ENCODE results near the gene SPTBN2.

Gene SPTBN2

DNA sequence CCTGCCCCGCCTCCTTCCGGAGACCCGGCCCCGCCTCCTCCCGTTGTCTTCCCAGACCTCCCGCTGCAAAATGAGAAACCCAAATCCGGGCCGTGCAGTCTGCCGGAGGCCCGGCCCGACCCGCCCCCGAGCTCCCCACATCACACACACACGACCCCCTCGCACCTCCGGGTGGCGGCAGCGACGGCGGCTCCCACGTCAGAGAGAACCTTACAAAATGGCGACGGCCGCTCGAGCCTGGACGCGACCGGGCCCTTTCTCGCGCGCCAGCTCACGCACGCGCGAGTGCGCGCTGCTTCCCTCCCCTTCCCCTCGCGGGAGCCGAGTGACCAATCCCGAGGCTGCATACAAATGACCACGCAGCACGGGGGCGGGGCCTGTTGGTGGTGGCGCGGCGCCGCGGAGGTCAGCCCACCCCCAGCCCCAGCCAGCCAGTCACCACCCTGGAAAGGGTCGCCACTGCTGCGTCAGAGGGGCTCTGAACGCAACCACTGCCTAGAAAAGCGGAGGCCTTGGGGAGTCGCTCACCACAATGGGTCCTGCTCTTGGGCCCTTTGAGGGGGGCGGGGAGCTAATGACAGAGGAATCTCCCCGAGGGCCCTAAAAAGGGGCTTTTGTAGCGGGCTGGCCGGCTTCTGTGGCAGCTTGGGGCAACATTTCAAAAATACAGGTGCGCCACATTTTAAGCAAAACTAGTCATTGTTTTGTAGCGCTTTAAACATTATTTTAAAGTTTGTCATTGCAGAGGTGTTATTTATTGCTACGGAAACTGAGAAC, 51.2 kb downstream of the SPTBN2 start, which contains the start of gene RBM4B:
Gene RBM4B (minus strand): TSS at position 289 of the 777 bp plus-strand sequence. CDS start 808 bp downstream, outside the sequence.
- Histone ChIP-seq H3K36me3 (ENCODE audit: low read length) (0 out of 2 replicates have a peak, but pooled peaks cover 4% of the 10 kb centered on the region), H3K27ac (ENCODE audit: low read depth, low read length) (peak within 1 kb of the TSS; percentile 87), H3F3A (ENCODE audit: insufficient read depth) (peaks cover 31% of the 10 kb centered on the region), H3K9ac (ENCODE audit: low read length) (peak within 1 kb of the TSS; percentile 67), H3K27me3 (ENCODE audit: low read length) (no peaks in the 10 kb centered on the region), H4K20me1 (ENCODE audit: low read depth, low read length) (no peaks in the 10 kb centered on the region), H3K4me3 (ENCODE audit: insufficient read depth, low read length, poor library complexity, severe bottlenecking) (peak within 1 kb of the TSS; percentile 58), H3K9me3 (ENCODE audit: insufficient read depth, low read length) (no peaks in the 10 kb centered on the region), H3K4me2 (ENCODE audit: low read depth, low read length, poor library complexity, severe bottlenecking) (peak within 1 kb of the TSS; percentile 90), H3K79me2 (ENCODE audit: insufficient read depth, low read length) (peaks cover 42% of the 10 kb centered on the region), H3K9me2 (replicated peaks; ENCODE audit: insufficient read depth, low read length) (no peaks in the 10 kb centered on the region), H2AFZ (ENCODE audit: low read depth, low read length, severe bottlenecking) (peak within 1 kb of the TSS; percentile 52)
- no peak for TF ChIP-seq EZH2phosphoT487 (conservative IDR thresholded peaks at IDR 0.05; ENCODE audit: low read length)

DNA sequence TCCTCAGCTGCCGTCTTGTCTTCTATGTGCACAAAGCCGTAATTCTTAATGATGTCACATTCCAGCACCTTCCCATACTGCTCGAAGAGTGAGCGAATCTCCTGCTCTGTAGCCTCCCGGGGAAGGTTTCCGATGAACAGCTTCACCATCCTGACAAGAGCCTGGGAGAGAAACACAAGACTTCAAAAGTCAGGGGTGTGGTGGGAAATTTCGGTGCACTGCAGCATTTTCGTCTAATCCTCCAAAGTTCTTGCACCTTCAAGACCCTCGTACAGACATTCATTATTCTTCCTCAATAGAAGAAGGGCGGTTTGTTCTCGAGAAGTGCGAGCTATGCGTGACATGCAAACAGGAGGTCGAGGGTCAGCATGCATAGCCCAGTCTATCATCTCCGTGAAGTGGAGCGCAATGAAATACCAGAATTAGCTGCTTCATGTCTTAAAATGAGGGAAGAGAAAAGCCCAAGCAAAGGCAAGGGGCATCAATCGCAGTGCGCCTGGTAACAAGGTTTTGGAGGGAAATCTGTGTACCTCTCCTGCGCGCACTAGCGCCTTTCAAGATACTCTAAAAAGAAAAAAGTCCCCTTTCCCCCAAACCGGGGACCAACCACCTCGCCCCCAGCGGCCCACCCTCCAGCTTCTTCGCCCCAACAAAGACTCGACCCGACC, 52.0 kb downstream of the SPTBN2 start:
- H3K4me2 ChIP-seq (ENCODE audit: low read depth, low read length, poor library complexity, severe bottlenecking) = peak overlapping the region; percentile 90
- H3K79me2 ChIP-seq (ENCODE audit: insufficient read depth, low read length) = peaks cover 49% of the 10 kb centered on the region
- H3K27ac ChIP-seq (ENCODE audit: low read depth, low read length) = peak overlapping the region; percentile 87
- TF ChIP-seq, protein P1, sequence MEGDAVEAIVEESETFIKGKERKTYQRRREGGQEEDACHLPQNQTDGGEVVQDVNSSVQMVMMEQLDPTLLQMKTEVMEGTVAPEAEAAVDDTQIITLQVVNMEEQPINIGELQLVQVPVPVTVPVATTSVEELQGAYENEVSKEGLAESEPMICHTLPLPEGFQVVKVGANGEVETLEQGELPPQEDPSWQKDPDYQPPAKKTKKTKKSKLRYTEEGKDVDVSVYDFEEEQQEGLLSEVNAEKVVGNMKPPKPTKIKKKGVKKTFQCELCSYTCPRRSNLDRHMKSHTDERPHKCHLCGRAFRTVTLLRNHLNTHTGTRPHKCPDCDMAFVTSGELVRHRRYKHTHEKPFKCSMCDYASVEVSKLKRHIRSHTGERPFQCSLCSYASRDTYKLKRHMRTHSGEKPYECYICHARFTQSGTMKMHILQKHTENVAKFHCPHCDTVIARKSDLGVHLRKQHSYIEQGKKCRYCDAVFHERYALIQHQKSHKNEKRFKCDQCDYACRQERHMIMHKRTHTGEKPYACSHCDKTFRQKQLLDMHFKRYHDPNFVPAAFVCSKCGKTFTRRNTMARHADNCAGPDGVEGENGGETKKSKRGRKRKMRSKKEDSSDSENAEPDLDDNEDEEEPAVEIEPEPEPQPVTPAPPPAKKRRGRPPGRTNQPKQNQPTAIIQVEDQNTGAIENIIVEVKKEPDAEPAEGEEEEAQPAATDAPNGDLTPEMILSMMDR (IDR thresholded peaks at IDR 0.05; ENCODE audit: insufficient read depth, low read length, poor library complexity, severe bottlenecking) = no peak
- TF ChIP-seq EZH2phosphoT487 (conservative IDR thresholded peaks at IDR 0.05; ENCODE audit: low read length) = no peak
- H3K9me2 ChIP-seq (replicated peaks; ENCODE audit: insufficient read depth, low read length) = no peaks in the 10 kb centered on the region
- peak overlapping the region; percentile 52 for H2AFZ ChIP-seq (ENCODE audit: low read depth, low read length, severe bottlenecking)
- no peaks in the 10 kb centered on the region for H4K20me1 ChIP-seq (ENCODE audit: low read depth, low read length)
- peaks cover 33% of the 10 kb centered on the region for H3F3A ChIP-seq (ENCODE audit: insufficient read depth)
- H3K9ac ChIP-seq (ENCODE audit: low read length) = peak overlapping the region; percentile 67
- peak overlapping the region; percentile 58 for H3K4me3 ChIP-seq (ENCODE audit: insufficient read depth, low read length, poor library complexity, severe bottlenecking)
- no peaks in the 10 kb centered on the region for H3K27me3 ChIP-seq (ENCODE audit: low read length)
- no peaks in the 10 kb centered on the region for H3K9me3 ChIP-seq (ENCODE audit: insufficient read depth, low read length)
- 0 out of 2 replicates have a peak, but pooled peaks cover 4% of the 10 kb centered on the region for H3K36me3 ChIP-seq (ENCODE audit: low read length)

DNA sequence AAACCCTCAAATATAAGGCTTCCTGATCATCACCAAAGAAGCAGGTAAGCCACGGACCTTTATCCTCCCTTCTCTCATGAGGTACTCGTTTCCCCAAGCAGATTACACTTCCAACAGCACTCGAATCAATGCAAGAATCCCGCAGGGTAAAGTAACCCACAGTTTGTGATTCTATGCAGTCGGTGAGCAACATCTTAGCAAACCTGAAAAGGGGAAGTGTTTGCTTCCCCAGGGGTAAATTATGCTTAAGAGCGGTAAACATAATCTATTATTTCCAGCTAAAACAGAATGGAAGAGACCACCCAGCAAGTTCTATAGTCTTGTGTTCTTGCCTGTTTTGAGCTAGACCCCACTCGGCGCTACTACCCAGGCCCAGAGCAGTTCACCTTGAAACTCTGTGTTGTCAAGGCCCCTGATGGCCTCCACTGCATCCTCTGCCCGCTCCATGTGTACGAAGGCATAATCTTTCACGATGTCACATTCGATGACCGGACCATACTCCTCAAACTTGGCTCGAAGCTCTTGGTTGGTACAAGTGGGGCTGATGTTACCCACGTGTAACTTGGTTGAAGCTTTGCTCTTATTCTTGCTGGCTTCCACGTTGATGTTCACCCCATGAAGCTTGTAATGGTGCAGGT, 52.6 kb downstream of the SPTBN2 start:
- Histone ChIP-seq H3K9ac (ENCODE audit: low read length) (peak overlapping the region; percentile 67), H4K20me1 (ENCODE audit: low read depth, low read length) (no peaks in the 10 kb centered on the region), H3F3A (ENCODE audit: insufficient read depth) (peaks cover 33% of the 10 kb centered on the region), H3K9me2 (replicated peaks; ENCODE audit: insufficient read depth, low read length) (no peaks in the 10 kb centered on the region), H2AFZ (ENCODE audit: low read depth, low read length, severe bottlenecking) (no peak overlapping the region), H3K79me2 (ENCODE audit: insufficient read depth, low read length) (peaks cover 56% of the 10 kb centered on the region), H3K4me3 (ENCODE audit: insufficient read depth, low read length, poor library complexity, severe bottlenecking) (peak overlapping the region; percentile 42), H3K27me3 (ENCODE audit: low read length) (no peaks in the 10 kb centered on the region), H3K9me3 (ENCODE audit: insufficient read depth, low read length) (no peaks in the 10 kb centered on the region), H3K4me2 (ENCODE audit: low read depth, low read length, poor library complexity, severe bottlenecking) (peak overlapping the region; percentile 90), H3K36me3 (ENCODE audit: low read length) (0 out of 2 replicates have a peak, but pooled peaks cover 4% of the 10 kb centered on the region), H3K27ac (ENCODE audit: low read depth, low read length) (peak overlapping the region; percentile 46)
- TF ChIP-seq, protein P1 (IDR thresholded peaks at IDR 0.05; ENCODE audit: insufficient read depth, low read length, poor library complexity, severe bottlenecking) = no peak

All from SU-DHL-6 (cell line).